OCI-LY1 (cell line): Measurements from ENCODE around the gene AHSG.

ENCODE experiments used
- H2AFZ ChIP-seq: fragments of 200-600 bp; sonication (generic), shearing (Covaris generic); 2 replicates; pipeline ENCODE4 v1.6.0; 2014; ENCODE audit warnings: antibody characterized with exemption, mild to moderate bottlenecking, low read length
- H3F3A ChIP-seq: fragments of 200-600 bp; sonication (generic), shearing (Covaris generic); 2 replicates; pipeline ENCODE4 v1.6.0; 2014; ENCODE audit warnings: mild to moderate bottlenecking, antibody characterized with exemption, low read length, moderate library complexity; ENCODE audit not compliant: insufficient read depth
- H3K27ac ChIP-seq: fragments of 200-600 bp; sonication (generic); 2 replicates; pipeline ENCODE4 v1.5.1; 2014; ENCODE audit warnings: low read length, mixed run types, mild to moderate bottlenecking, low read depth; ENCODE audit not compliant: poor library complexity, severe bottlenecking
- H3K27me3 ChIP-seq: fragments of 200-600 bp; sonication (generic); 2 replicates; pipeline ENCODE4 v1.6.0; 2014; ENCODE audit warnings: antibody characterized with exemption, mild to moderate bottlenecking, low read length, moderate library complexity; ENCODE audit not compliant: insufficient read depth
- H3K36me3 ChIP-seq: fragments of 200-600 bp; sonication (generic); 2 replicates; pipeline ENCODE4 v1.6.1; 2014; ENCODE audit warnings: mild to moderate bottlenecking, antibody characterized with exemption, low read length, moderate library complexity, mixed read lengths; ENCODE audit not compliant: insufficient read depth
- H3K4me1 ChIP-seq: fragments of 200-600 bp; sonication (generic); 2 replicates; pipeline ENCODE4 v1.5.1; 2014; ENCODE audit warnings: mild to moderate bottlenecking, low read length, moderate library complexity; ENCODE audit not compliant: insufficient read depth, severe bottlenecking
- H3K4me2 ChIP-seq: fragments of 200-600 bp; sonication (generic), shearing (Covaris generic); 2 replicates; pipeline ENCODE4 v1.6.1; 2014; ENCODE audit warnings: low read length
- H3K4me3 ChIP-seq: fragments of 200-600 bp; sonication (generic); 2 replicates; pipeline ENCODE4 v1.5.1; 2014; ENCODE audit warnings: low read length, low read depth, mild to moderate bottlenecking, mixed read lengths; ENCODE audit not compliant: poor library complexity, severe bottlenecking
- H3K79me2 ChIP-seq: fragments of 200-600 bp; shearing (Covaris generic); 2 replicates; pipeline ENCODE4 v1.6.1; 2016; ENCODE audit warnings: mixed run types, low read length, mixed read lengths; ENCODE audit not compliant: insufficient read depth
- H3K9ac ChIP-seq: fragments of 200-600 bp; sonication (generic), shearing (Covaris generic); 2 replicates; pipeline ENCODE4 v1.6.1; 2014; ENCODE audit warnings: mild to moderate bottlenecking, low read length, mixed read lengths
- H3K9me2 ChIP-seq: fragments of 200-600 bp; sonication (generic), shearing (Covaris generic); 2 replicates; pipeline ENCODE4 v1.6.1; 2014; ENCODE audit warnings: low read depth, mild to moderate bottlenecking, low read length, mixed read lengths
- H3K9me3 ChIP-seq: fragments of 200-600 bp; shearing (Covaris generic); 2 replicates; pipeline ENCODE4 v1.6.1; 2014; ENCODE audit warnings: low read length, mixed read lengths
- H4K20me1 ChIP-seq: fragments of 200-600 bp; sonication (generic), shearing (Covaris generic); 2 replicates; pipeline ENCODE4 v1.6.0; 2016; ENCODE audit warnings: mild to moderate bottlenecking, low read length; ENCODE audit not compliant: insufficient read depth
- EZH2 ChIP-seq: fragments of 200-600 bp; sonication (generic), shearing (Covaris generic); IDR thresholded peaks from 2 replicates; pipeline ENCODE4 v1.8.0; 2017; ENCODE audit warnings: borderline replicate concordance, mixed run types, mild to moderate bottlenecking, antibody characterized with exemption, low read length, moderate library complexity, mixed read lengths
- TF ChIP-seq, protein P1 (sequence below): fragments of 200-600 bp; sonication (generic), shearing (Covaris generic); IDR thresholded peaks from 2 replicates; pipeline ENCODE4 v1.5.1; 2017; ENCODE audit warnings: mild to moderate bottlenecking, antibody characterized with exemption, low read length, moderate library complexity, mixed read lengths

AHSG gene

GRCh38 chr3:186596568-186597287 lies 16.1 kb upstream of the AHSG start:
- Histone ChIP-seq H4K20me1 (no peaks in the 10 kb centered on the region), H3K9me3 (no peaks in the 10 kb centered on the region), H3K9me2 (no peaks in the 10 kb centered on the region), H2AFZ (no peak overlapping the region), H3K4me2 (no peak overlapping the region), H3K4me1 (peaks cover 3% of the 10 kb centered on the region), H3F3A (no peaks in the 10 kb centered on the region), H3K36me3 (no peaks in the 10 kb centered on the region), H3K27me3 (no peaks in the 10 kb centered on the region), H3K79me2 (no peaks in the 10 kb centered on the region), H3K9ac (no peak overlapping the region), H3K4me3 (no peak overlapping the region), H3K27ac (no peak overlapping the region)
- no peak for TF ChIP-seq EZH2
- TF ChIP-seq, protein P1, sequence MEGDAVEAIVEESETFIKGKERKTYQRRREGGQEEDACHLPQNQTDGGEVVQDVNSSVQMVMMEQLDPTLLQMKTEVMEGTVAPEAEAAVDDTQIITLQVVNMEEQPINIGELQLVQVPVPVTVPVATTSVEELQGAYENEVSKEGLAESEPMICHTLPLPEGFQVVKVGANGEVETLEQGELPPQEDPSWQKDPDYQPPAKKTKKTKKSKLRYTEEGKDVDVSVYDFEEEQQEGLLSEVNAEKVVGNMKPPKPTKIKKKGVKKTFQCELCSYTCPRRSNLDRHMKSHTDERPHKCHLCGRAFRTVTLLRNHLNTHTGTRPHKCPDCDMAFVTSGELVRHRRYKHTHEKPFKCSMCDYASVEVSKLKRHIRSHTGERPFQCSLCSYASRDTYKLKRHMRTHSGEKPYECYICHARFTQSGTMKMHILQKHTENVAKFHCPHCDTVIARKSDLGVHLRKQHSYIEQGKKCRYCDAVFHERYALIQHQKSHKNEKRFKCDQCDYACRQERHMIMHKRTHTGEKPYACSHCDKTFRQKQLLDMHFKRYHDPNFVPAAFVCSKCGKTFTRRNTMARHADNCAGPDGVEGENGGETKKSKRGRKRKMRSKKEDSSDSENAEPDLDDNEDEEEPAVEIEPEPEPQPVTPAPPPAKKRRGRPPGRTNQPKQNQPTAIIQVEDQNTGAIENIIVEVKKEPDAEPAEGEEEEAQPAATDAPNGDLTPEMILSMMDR = no peak

DNA sequence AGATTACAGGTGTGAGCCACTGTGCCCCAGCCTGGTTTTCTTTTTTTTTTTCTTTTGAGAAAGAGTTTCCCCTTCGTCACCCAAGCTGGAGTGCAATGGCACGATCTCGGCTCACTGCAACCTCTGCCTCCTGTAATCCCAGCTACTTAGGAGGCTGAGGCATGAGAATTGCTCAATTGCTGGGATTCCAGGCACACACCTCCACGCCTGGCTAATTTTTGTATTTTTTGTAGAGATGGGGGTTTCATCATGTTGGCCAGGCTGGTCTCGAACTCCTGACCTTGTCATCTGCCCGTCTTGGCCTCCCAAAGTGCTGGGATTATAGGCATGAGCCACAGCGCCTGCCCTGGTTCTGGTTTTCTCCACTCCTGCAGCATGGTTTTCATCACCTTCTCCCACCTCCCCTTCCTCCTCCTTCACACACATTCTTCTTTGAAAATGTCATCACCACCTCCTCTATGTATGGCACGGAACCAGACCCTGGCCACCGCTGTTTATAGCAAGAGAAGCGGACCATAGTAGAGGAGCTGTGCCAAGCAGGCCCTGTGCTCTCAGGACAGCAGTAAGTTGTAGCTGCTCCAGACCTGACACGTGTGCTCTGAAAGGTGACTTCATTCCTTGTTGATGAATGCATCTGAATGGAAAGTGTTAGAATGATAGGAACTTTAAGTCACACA lies 14.6 kb upstream of the AHSG start:
- no peak overlapping the region for H3K9ac ChIP-seq
- H4K20me1 ChIP-seq = no peaks in the 10 kb centered on the region
- H3K9me3 ChIP-seq = no peaks in the 10 kb centered on the region
- H3K36me3 ChIP-seq = no peaks in the 10 kb centered on the region
- no peak overlapping the region for H3K27ac ChIP-seq
- H3K79me2 ChIP-seq = no peaks in the 10 kb centered on the region
- H3K4me2 ChIP-seq = no peak overlapping the region
- H3K9me2 ChIP-seq = no peaks in the 10 kb centered on the region
- TF ChIP-seq, protein P1 = no peak
- no peak for TF ChIP-seq EZH2
- peaks cover 3% of the 10 kb centered on the region for H3K4me1 ChIP-seq
- no peak overlapping the region for H2AFZ ChIP-seq
- H3K27me3 ChIP-seq = no peaks in the 10 kb centered on the region
- H3F3A ChIP-seq = no peaks in the 10 kb centered on the region
- H3K4me3 ChIP-seq = no peak overlapping the region

GRCh38 chr3:186598794-186599141 lies 14.1 kb upstream of the AHSG start:
- peaks cover 3% of the 10 kb centered on the region for H3K4me1 ChIP-seq
- H3K9me2 ChIP-seq = no peaks in the 10 kb centered on the region
- no peak overlapping the region for H3K4me2 ChIP-seq
- H3K4me3 ChIP-seq = no peak overlapping the region
- no peaks in the 10 kb centered on the region for H3F3A ChIP-seq
- H3K79me2 ChIP-seq = no peaks in the 10 kb centered on the region
- H3K9me3 ChIP-seq = no peaks in the 10 kb centered on the region
- H3K9ac ChIP-seq = no peak overlapping the region
- no peak overlapping the region for H2AFZ ChIP-seq
- H3K27me3 ChIP-seq = no peaks in the 10 kb centered on the region
- no peaks in the 10 kb centered on the region for H3K36me3 ChIP-seq
- no peak overlapping the region for H3K27ac ChIP-seq
- TF ChIP-seq EZH2 = no peak
- TF ChIP-seq, protein P1 = no peak
- no peaks in the 10 kb centered on the region for H4K20me1 ChIP-seq
